ENCODE data around the gene VWCE. TPM values are rescaled to one million over a fixed set of nuclear protein-coding genes. Genes with fewer than 3 reads are reported as not detected.

VWCE gene
- total RNA-seq, 1 experiment from 2014 or later: 17.7 TPM

DNA sequence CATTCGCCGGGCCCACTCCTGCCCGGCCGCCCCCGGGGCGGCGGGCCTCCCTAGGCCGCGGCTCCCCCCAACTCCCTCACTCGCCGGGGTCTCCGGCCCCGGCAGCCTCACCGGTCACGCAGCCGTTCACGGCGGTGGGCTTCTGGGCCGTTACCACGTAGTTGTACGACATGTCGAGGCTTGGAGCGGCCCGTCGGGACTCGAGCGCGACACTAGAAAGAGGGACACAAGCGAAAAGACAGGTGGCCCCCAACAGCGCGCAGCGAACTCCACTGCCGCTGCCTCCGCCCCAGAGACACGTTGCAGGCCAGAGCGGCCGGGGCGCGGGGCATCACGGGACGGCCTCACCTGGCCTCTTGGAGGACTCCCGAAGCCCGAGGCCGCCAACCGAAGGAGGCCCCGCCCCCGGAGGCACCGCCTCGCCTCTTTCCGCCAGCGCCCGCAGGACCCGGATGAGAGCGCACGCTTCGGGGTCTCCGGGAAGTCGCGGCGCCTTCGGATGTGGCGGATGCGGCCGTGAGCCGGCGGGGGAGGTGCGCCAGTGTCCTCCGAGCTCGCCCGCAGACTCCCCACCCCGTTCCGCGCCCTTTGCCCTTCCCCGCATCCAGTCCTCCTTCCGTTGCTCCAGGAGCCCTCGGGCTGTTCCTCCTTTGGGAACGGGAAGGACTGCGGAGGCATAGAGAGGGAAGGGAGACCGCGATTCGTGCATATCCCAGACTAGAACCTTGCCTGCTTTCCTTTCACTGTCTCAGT is 37.9 kb upstream of the VWCE start, which contains the start of the genes DDB1 and TKFC:
Gene DDB1, minus strand, starts transcription at position 309 of the 753 bp plus-strand sequence. Its CDS starts 137 bp downstream, at position 172.
Gene TKFC, plus strand, starts transcription at position 432 of the 753 bp plus-strand sequence. CDS start 1,501 bp downstream, outside the sequence.
- DNase-seq: peak; percentile 96 to 98
- Histone ChIP-seq H3K27me3 (replicated peaks; ENCODE audit: control insufficient read depth, insufficient read depth, low read length) (no peaks in the 10 kb centered on the region), H3K9me3 (no peaks in the 10 kb centered on the region), H3K4me1 (peaks cover 13% of the 10 kb centered on the region), H3K4me3 (ENCODE audit: low read depth, low read length) (peak within 1 kb of the TSS; percentile 61), H3K36me3 (ENCODE audit: control insufficient read depth, insufficient read depth, low read length) (no peaks in the 10 kb centered on the region)
- no peaks in the 10 kb centered on the region for H3K27me3 Mint-ChIP-seq (ENCODE audit: insufficient read depth, unreplicated experiment)
- ChIA-PET POLR2A (interaction anchor here (1.0 to 1.9 kb wide), 2 partner anchors 29 to 60 kb away, joined by 3 to 13 read pairs; partner anchors contain the start of genes CYB561A3, TMEM138 and TMEM216), CTCF (interaction anchor here (1.8 to 5.7 kb wide), 2 partner anchors 51 to 60 kb away, joined by 7 to 175 read pairs; partner anchors contain the start of gene TMEM216)
- BruUV-seq (replicated peaks): no TSS peak
- TF ChIP-seq, protein P1, sequence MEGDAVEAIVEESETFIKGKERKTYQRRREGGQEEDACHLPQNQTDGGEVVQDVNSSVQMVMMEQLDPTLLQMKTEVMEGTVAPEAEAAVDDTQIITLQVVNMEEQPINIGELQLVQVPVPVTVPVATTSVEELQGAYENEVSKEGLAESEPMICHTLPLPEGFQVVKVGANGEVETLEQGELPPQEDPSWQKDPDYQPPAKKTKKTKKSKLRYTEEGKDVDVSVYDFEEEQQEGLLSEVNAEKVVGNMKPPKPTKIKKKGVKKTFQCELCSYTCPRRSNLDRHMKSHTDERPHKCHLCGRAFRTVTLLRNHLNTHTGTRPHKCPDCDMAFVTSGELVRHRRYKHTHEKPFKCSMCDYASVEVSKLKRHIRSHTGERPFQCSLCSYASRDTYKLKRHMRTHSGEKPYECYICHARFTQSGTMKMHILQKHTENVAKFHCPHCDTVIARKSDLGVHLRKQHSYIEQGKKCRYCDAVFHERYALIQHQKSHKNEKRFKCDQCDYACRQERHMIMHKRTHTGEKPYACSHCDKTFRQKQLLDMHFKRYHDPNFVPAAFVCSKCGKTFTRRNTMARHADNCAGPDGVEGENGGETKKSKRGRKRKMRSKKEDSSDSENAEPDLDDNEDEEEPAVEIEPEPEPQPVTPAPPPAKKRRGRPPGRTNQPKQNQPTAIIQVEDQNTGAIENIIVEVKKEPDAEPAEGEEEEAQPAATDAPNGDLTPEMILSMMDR (IDR thresholded peaks at IDR 0.05; ENCODE audit: insufficient read depth in 1 of 2, low read depth in 1 of 2, low read length in 1 of 2, severe bottlenecking in 1 of 2, unreplicated experiment in 1 of 2): no peak
- intact Hi-C loops (cut with micrococcal nuclease; ENCODE audit: unreplicated experiment): loop anchor here (1.0 to 2.0 kb wide), 2 partner anchors 29 to 34 kb away; partner anchors contain the start of gene TMEM138
- peaks cover 48% of the 10 kb centered on the region for H3K36me3 Mint-ChIP-seq (ENCODE audit: insufficient read depth, unreplicated experiment)
- H3K27ac Mint-ChIP-seq (ENCODE audit: unreplicated experiment): peak within 1 kb of the TSS; percentile 98
- H3K9me3 Mint-ChIP-seq (ENCODE audit: unreplicated experiment): no peaks in the 10 kb centered on the region
- peak within 1 kb of the TSS; percentile 100 for H3K4me3 Mint-ChIP-seq (ENCODE audit: unreplicated experiment)
- H3K4me1 Mint-ChIP-seq (ENCODE audit: low read depth, unreplicated experiment): peaks cover 17% of the 10 kb centered on the region

DNA sequence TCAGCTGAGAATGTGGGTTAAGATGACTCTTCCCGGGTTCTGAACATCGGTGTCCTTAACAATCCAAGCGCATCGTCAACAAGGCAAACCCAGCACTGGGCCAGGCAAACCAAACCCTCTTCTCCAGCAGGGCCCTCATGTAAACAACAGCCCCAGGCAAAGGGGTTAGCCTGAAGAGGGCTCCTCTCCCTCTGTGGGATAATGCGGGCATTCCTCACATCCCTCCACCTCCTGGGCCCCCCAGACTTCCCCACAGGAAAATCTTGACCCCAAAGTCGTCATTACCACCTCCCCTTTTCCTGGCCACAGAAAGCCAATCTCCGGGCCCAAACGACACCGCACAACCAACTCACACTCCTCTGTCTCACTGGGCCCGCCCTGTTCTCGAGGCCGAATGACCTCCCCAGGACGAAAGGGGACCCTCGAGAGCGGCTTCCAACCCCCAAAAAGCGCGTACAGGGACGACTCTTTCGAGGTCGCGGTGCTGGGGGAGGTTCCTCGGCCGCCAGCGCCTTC is 37.2 kb upstream of the VWCE start:
- H3K4me3 Mint-ChIP-seq (ENCODE audit: unreplicated experiment): peak overlapping the region; percentile 100
- H3K9me3 Mint-ChIP-seq (ENCODE audit: unreplicated experiment): no peaks in the 10 kb centered on the region
- H3K27me3 ChIP-seq (replicated peaks; ENCODE audit: control insufficient read depth, insufficient read depth, low read length): no peaks in the 10 kb centered on the region
- peak overlapping the region; percentile 61 for H3K4me3 ChIP-seq (ENCODE audit: low read depth, low read length)
- peaks cover 54% of the 10 kb centered on the region for H3K36me3 Mint-ChIP-seq (ENCODE audit: insufficient read depth, unreplicated experiment)
- peaks cover 17% of the 10 kb centered on the region for H3K4me1 Mint-ChIP-seq (ENCODE audit: low read depth, unreplicated experiment)
- no peaks in the 10 kb centered on the region for H3K36me3 ChIP-seq (ENCODE audit: control insufficient read depth, insufficient read depth, low read length)
- DNase-seq: peak in 1 of 2 experiments; percentile 30
- peak overlapping the region; percentile 98 for H3K27ac Mint-ChIP-seq (ENCODE audit: unreplicated experiment)
- intact Hi-C loops (cut with micrococcal nuclease; ENCODE audit: unreplicated experiment): loop anchor here (2.0 kb wide), 1 partner anchor 34 kb away; no protein-coding TSS in a partner anchor
- no peaks in the 10 kb centered on the region for H3K9me3 ChIP-seq
- H3K4me1 ChIP-seq: peaks cover 13% of the 10 kb centered on the region
- TF ChIP-seq, protein P1 (IDR thresholded peaks at IDR 0.05; ENCODE audit: insufficient read depth in 1 of 2, low read depth in 1 of 2, low read length in 1 of 2, severe bottlenecking in 1 of 2, unreplicated experiment in 1 of 2): no peak
- ChIA-PET CTCF (no interaction called here), POLR2A (no interaction called here)
- no peaks in the 10 kb centered on the region for H3K27me3 Mint-ChIP-seq (ENCODE audit: insufficient read depth, unreplicated experiment)
- TSS peak; percentile 45 for BruUV-seq (replicated peaks)

DNA sequence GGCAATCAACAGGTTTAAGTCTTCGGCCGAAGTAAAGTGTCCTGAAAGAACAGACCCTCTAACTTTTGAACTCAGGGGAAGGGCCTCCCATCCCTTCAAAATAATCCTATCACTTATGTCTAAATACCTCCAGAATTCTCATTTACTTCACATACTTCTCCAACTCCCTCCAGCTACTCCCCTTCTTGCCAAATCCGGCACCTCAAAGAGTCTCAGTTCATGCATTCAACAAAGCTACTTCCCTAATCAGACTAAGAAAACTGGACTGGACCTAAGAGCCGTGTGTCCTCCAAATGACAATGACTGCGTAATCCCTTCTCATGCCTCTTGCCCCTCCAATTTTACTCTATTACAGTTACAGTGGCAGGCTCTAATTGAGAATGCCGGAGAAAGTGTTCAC is 36.5 kb upstream of the VWCE start:
- no TSS peak for BruUV-seq (replicated peaks)
- Histone ChIP-seq H3K36me3 (ENCODE audit: control insufficient read depth, insufficient read depth, low read length) (no peaks in the 10 kb centered on the region), H3K9me3 (no peaks in the 10 kb centered on the region), H3K4me1 (peaks cover 13% of the 10 kb centered on the region), H3K4me3 (ENCODE audit: low read depth, low read length) (peak overlapping the region; percentile 61), H3K27me3 (replicated peaks; ENCODE audit: control insufficient read depth, insufficient read depth, low read length) (no peaks in the 10 kb centered on the region)
- DNase-seq: no peak
- ChIA-PET POLR2A (no interaction called here), CTCF (no interaction called here)
- Mint-ChIP-seq H3K4me1 (ENCODE audit: low read depth, unreplicated experiment) (peaks cover 17% of the 10 kb centered on the region), H3K4me3 (ENCODE audit: unreplicated experiment) (peak overlapping the region; percentile 100), H3K27ac (ENCODE audit: unreplicated experiment) (peak overlapping the region; percentile 98), H3K27me3 (ENCODE audit: insufficient read depth, unreplicated experiment) (no peaks in the 10 kb centered on the region), H3K36me3 (ENCODE audit: insufficient read depth, unreplicated experiment) (peaks cover 56% of the 10 kb centered on the region), H3K9me3 (ENCODE audit: unreplicated experiment) (no peaks in the 10 kb centered on the region)
- TF ChIP-seq, protein P1 (IDR thresholded peaks at IDR 0.05; ENCODE audit: insufficient read depth in 1 of 2, low read depth in 1 of 2, low read length in 1 of 2, severe bottlenecking in 1 of 2, unreplicated experiment in 1 of 2): no peak
- intact Hi-C loops (cut with micrococcal nuclease; ENCODE audit: unreplicated experiment): loop anchor here (2.0 kb wide), 1 partner anchor 33 kb away; no protein-coding TSS in a partner anchor

All from Caco-2 (cell line).